ENCODE results near the gene TMUB1. TPM values are rescaled to one million over a fixed set of nuclear protein-coding genes. Genes with fewer than 3 reads are reported as not detected.
"Not testable (repeated sequence)": the region's sequence is repeated elsewhere in the genome, so short reads cannot be mapped to it uniquely, and the experiment has no call there.

The TMUB1 gene
- total and polyA plus RNA-seq, 12 donors = 18.5 to 88.2 (median 26.1) TPM

- peaks cover 3 to 16% (median 9%) of the 10 kb centered on the region in 9 donors for H3K4me1 ChIP-seq
- intact Hi-C loops (cut with DNase I) = loop anchor here in 1 of 10 donors (10.0 kb wide), 1 partner anchor 58 kb away; no protein-coding TSS in a partner anchor
- no peak for ATAC-seq
- H3K4me3 ChIP-seq = no peak overlapping the region
- H3K36me3 ChIP-seq = peaks cover 0 to 42% (median 0%) of the 10 kb centered on the region in 9 donors
- H3K9me3 ChIP-seq = no peaks in the 10 kb centered on the region
- WGBS, 2 donors = 63 to 70% methylated on average over 14 of the region's 14 CpGs
- peaks cover 0 to 15% (median 0%) of the 10 kb centered on the region in 7 donors for H3K27me3 ChIP-seq
- DNase-seq = no peak
- no peak overlapping the region for H3K27ac ChIP-seq
- TF ChIP-seq, protein P1, sequence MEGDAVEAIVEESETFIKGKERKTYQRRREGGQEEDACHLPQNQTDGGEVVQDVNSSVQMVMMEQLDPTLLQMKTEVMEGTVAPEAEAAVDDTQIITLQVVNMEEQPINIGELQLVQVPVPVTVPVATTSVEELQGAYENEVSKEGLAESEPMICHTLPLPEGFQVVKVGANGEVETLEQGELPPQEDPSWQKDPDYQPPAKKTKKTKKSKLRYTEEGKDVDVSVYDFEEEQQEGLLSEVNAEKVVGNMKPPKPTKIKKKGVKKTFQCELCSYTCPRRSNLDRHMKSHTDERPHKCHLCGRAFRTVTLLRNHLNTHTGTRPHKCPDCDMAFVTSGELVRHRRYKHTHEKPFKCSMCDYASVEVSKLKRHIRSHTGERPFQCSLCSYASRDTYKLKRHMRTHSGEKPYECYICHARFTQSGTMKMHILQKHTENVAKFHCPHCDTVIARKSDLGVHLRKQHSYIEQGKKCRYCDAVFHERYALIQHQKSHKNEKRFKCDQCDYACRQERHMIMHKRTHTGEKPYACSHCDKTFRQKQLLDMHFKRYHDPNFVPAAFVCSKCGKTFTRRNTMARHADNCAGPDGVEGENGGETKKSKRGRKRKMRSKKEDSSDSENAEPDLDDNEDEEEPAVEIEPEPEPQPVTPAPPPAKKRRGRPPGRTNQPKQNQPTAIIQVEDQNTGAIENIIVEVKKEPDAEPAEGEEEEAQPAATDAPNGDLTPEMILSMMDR (IDR thresholded peaks at IDR 0.05) = no peak
Measured at GRCh38 chr7:151046603-151047573, 36.4 kb downstream of the TMUB1 start.

DNA sequence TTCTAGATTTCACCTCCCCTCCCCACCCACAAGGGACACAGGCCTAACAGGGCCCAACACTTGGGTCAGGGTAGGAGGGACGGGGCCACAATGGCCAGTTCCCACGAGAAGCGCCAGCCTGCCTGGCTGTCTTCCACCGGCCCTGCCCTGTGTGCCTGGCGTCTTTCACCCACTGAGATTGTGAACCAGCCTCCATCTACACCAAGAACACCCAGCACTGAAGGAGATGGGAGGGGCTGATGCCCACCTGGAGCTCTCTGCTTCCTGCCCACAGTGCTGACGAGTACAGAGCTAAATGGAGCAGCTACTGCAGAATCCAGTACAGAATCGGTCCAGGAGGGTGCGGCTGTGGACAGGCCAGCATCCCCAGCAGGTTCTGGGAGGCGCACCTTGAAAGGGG is 37.3 kb downstream of the TMUB1 start:
- WGBS, 2 donors = 86 to 90% methylated on average over 9 of the region's 9 CpGs
- DNase-seq (no peak), ATAC-seq (no peak)
- Histone ChIP-seq H3K27me3 (peaks cover 0 to 12% (median 0%) of the 10 kb centered on the region in 7 donors), H3K27ac (no peak overlapping the region), H3K9me3 (no peaks in the 10 kb centered on the region), H3K36me3 (peaks cover 0 to 51% (median 0%) of the 10 kb centered on the region in 9 donors), H3K4me1 (peaks cover 1 to 10% (median 4%) of the 10 kb centered on the region in 9 donors), H3K4me3 (no peak overlapping the region)
- intact Hi-C loops (cut with DNase I) = loop anchor here in 1 of 10 donors (10.0 kb wide), 1 partner anchor 59 kb away; no protein-coding TSS in a partner anchor
- TF ChIP-seq, protein P1 (IDR thresholded peaks at IDR 0.05) = no peak

DNA sequence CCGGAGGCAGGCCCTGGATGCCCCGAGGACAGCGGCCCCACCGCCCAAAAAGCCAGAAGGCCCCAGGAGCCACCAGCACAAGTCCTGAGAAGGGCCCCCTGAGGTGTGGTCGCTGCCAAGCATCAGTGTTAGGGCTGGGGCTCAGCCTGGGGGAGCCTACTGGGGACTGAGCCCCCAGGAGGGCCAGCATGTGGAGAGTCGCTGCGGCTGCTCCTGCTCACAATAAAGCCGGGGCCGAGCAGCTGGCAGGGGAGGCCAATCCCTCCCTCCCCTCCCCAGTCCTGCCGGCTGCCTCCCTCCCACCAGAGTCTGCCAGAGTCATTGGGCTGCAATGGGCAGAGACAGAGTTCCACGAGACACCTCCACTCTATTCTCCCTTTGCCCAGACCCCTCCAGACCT is 38.0 kb downstream of the TMUB1 start:
- H3K4me1 ChIP-seq = peaks cover 0 to 7% (median 1%) of the 10 kb centered on the region in 9 donors
- H3K36me3 ChIP-seq = peaks cover 0 to 52% (median 0%) of the 10 kb centered on the region in 9 donors
- peaks cover 0 to 5% (median 0%) of the 10 kb centered on the region in 7 donors for H3K27me3 ChIP-seq
- ATAC-seq (no peak), DNase-seq (no peak)
- intact Hi-C loops (cut with DNase I) = loop anchor here in 1 of 10 donors (10.0 kb wide), 1 partner anchor 60 kb away; no protein-coding TSS in a partner anchor
- H3K9me3 ChIP-seq = no peaks in the 10 kb centered on the region
- no peak overlapping the region for H3K4me3 ChIP-seq
- WGBS, 2 donors = 85 to 88% methylated on average over 11 of the region's 11 CpGs
- no peak overlapping the region for H3K27ac ChIP-seq
- TF ChIP-seq, protein P1 (IDR thresholded peaks at IDR 0.05) = no peak

DNA sequence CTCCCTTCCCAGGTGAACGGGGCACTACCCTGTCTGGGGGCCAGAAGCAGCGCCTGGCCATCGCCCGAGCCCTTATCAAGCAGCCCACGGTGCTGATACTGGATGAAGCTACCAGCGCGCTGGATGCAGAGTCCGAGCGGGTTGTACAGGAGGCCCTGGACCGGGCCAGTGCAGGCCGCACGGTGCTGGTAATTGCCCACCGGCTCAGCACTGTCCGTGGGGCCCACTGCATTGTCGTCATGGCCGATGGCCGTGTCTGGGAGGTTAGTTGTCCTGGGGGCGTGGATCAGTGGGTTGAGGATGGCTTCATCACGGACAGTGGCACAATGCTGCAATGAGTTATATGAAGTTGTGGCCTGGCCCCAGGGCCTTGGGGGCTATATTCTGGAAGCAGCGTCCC is 39.3 kb downstream of the TMUB1 start:
- Histone ChIP-seq H3K36me3 (peaks cover 0 to 52% (median 0%) of the 10 kb centered on the region in 9 donors), H3K4me3 (no peak overlapping the region), H3K27me3 (no peaks in the 10 kb centered on the region), H3K27ac (no peak overlapping the region), H3K9me3 (no peaks in the 10 kb centered on the region), H3K4me1 (peaks cover 6 to 20% (median 13%) of the 10 kb centered on the region in 9 donors)
- ATAC-seq (no peak), DNase-seq (no peak)
- TF ChIP-seq, protein P1 (IDR thresholded peaks at IDR 0.05) = no peak
- intact Hi-C loops (cut with DNase I) = loop anchor here in 1 of 10 donors (10.0 kb wide), 1 partner anchor 61 kb away; no protein-coding TSS in a partner anchor
- WGBS, 2 donors = 94 to 95% methylated on average over 20 of the region's 20 CpGs

DNA sequence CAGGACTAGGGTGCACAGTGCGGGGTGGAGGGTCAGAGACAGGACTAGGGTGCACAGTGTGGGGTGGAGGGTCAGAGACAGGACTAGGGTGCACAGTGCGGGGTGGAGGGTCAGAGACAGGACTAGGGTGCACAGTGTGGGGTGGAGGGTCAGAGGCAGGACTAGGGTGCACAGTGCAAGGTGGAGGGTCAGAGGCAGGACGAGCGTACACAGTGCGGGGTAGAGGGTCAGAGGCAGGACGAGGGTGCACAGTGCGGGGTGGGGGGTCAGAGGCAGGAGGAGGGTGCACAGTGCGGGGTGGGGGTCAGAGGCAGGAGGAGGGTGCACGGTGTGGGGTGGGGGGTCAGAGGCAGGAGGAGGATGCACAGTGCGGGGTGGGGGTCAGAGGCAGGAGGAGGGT is 39.8 kb downstream of the TMUB1 start:
- H3K9me3 ChIP-seq, ATAC-seq, H3K27me3 ChIP-seq, H3K27ac ChIP-seq, H3K4me3 ChIP-seq, DNase-seq: not testable (repeated sequence)
- intact Hi-C loops (cut with DNase I) = loop anchor here in 1 of 10 donors (10.0 kb wide), 1 partner anchor 61 kb away; no protein-coding TSS in a partner anchor
- Histone ChIP-seq H3K36me3 (peaks cover 0 to 52% (median 0%) of the 10 kb centered on the region in 9 donors), H3K4me1 (peaks cover 12 to 25% (median 18%) of the 10 kb centered on the region in 9 donors)
- 87 to 89% methylated on average over 10 of the region's 10 CpGs for WGBS, 2 donors
